Activated B cell treated with CpG ODN at 0.5 μM for 24 hours (primary cell): Measurements from ENCODE around the gene NFIC. TPM values are rescaled to one million over a fixed set of nuclear protein-coding genes. Genes with fewer than 3 reads are reported as not detected.

Experiments used
- ATAC-seq: fragments of 200-7000 bp; cut with Tn5 transposase; one replicate; pipeline ENCODE4 v1.10.0; 2021; ENCODE audit warnings: low read depth, mild to moderate bottlenecking, moderate library complexity
- CTCF ChIA-PET: fragments of 350-600 bp; sonication (Branson Sonifier 250); formaldehyde crosslinking; loops from one replicate; lab custom pipeline; 2021; ENCODE audit warnings: antibody characterized with exemption; lab: Charles Lee
- POLR2A ChIA-PET: fragments of 350-600 bp; sonication (Branson Sonifier 250); formaldehyde crosslinking; loops from one replicate; lab custom pipeline; 2021; ENCODE audit warnings: antibody characterized with exemption; lab: Charles Lee
- DNase-seq: peaks from one replicate; pipeline ENCODE4 v3.0.0; 2022
- H3K27ac Mint-ChIP-seq: one replicate; pipeline ENCODE4 v1.8.0; 2020; ENCODE audit warnings: mixed read lengths
- H3K27me3 Mint-ChIP-seq: one replicate; pipeline ENCODE4 v1.8.0; 2021; ENCODE audit warnings: mixed read lengths
- H3K36me3 Mint-ChIP-seq: one replicate; pipeline ENCODE4 v1.8.0; 2021; ENCODE audit warnings: low read depth, mixed read lengths
- H3K4me1 Mint-ChIP-seq: one replicate; pipeline ENCODE4 v1.8.0; 2021; ENCODE audit warnings: mixed read lengths
- H3K4me3 Mint-ChIP-seq: one replicate; pipeline ENCODE4 v1.8.0; 2020; ENCODE audit warnings: mild to moderate bottlenecking, mixed read lengths
- H3K9me3 Mint-ChIP-seq: one replicate; pipeline ENCODE4 v1.8.0; 2020; ENCODE audit warnings: mixed read lengths
- intact Hi-C: fragments of 100-400 bp; cut with micrococcal nuclease; formaldehyde crosslinking; loops from one replicate; pipeline ENCODE4 v1.15.1; 2024
- total RNA-seq: library from RNA; stranded (reverse); gene quantifications from 2 replicates; pipeline ENCODE4 v1.2.3, GENCODE V29; 2022
- TF ChIP-seq, protein P1 (sequence below): fragments of 200-600 bp; IDR thresholded peaks from one replicate; pipeline ENCODE4 v1.8.0; 2022; ENCODE audit warnings: antibody characterized with exemption, mild to moderate bottlenecking

The NFIC gene
- total RNA-seq, 1 donor from 2014 or later: 18.8 TPM

DNA sequence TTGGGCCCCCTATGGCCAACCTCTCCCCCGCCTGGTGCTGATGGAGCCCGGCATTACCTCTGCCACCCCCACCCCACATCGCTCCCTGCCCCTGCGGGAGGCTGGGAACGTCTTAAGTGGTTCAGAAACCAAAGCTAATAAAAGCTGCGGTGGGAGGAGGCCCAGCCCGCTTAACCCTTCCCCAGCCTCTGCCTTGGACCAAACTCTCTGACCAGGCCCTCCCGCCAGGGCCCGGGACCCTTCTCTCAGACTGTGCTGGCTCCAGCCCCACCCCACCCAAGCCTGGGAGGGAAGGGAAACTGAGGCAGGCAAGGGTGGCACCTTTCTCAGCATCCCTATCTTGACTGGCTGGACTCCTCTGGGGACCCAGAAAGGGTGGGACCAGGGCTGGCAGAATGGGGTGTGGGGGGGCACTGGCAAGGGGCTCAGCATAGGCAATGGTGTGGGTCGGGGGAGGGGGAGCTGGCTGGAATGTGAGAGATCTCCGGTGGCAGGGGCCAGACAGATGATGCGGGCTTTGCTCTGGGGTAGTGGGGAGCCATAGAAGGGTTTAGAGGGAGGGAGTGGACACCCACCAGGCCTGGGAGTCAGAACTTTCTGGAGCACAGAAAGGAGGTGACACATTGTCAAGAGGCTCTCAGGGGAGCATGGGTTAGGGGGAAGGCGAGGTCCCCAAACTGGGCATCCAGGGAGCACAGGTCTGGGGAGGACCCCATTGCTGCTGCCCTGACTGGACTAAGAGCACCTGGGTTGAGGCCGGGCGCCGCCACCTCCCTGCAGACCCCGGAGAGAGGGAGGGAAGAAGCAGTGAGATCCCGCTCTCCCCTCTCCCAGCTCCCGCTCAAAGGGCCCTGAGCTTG lies 92.1 kb downstream of the NFIC start:
- intact Hi-C loops: no loop called here
- Mint-ChIP-seq H3K9me3 (no peaks in the 10 kb centered on the region), H3K4me1 (peaks cover 4% of the 10 kb centered on the region), H3K27me3 (no peaks in the 10 kb centered on the region), H3K27ac (no peak overlapping the region), H3K36me3 (peaks cover 12% of the 10 kb centered on the region), H3K4me3 (no peak overlapping the region)
- CTCF ChIA-PET: no interaction called here
- TF ChIP-seq, protein P1, sequence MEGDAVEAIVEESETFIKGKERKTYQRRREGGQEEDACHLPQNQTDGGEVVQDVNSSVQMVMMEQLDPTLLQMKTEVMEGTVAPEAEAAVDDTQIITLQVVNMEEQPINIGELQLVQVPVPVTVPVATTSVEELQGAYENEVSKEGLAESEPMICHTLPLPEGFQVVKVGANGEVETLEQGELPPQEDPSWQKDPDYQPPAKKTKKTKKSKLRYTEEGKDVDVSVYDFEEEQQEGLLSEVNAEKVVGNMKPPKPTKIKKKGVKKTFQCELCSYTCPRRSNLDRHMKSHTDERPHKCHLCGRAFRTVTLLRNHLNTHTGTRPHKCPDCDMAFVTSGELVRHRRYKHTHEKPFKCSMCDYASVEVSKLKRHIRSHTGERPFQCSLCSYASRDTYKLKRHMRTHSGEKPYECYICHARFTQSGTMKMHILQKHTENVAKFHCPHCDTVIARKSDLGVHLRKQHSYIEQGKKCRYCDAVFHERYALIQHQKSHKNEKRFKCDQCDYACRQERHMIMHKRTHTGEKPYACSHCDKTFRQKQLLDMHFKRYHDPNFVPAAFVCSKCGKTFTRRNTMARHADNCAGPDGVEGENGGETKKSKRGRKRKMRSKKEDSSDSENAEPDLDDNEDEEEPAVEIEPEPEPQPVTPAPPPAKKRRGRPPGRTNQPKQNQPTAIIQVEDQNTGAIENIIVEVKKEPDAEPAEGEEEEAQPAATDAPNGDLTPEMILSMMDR: no peak
- POLR2A ChIA-PET: no interaction called here
- ATAC-seq (no peak), DNase-seq (no peak)

DNA sequence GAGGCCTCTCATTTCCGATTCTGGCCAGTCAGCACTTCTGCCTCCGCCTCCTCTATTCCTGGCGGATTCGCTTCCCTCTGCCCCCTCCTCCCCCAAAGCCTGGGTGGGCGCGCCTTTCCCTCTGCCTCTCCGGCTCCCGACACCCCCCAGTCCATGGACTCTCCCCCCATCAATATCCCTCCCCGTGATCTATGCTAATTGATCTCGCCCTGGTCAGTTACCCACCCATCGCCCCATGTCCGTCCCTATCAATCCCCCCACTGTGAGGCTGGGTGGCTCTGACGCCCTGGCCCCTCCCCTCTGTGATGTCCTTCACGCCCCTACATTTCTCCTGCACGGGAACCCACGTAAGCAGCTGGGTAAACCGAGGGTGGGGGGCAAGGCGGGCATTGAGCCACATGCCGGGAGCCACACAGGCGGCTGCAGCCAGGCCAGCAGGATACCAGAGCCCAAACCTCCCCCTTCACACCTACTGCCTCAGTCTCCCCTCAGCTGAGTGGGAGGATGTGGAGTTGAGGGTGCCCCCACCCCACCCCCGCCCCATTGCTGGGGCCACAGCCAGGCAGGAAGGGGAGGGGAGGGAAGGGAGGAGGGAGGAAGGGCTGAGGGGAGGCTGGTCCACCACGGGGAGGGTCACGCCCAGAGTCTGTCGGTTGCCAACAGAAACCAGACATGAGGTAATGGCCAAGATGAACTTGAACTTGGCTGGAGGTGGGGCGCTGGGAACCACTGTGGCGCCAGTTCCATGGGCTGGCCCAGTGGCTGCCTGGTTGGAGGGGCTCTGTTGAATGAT lies 92.9 kb downstream of the NFIC start:
- no peak overlapping the region for H3K4me3 Mint-ChIP-seq
- H3K4me1 Mint-ChIP-seq: peaks cover 4% of the 10 kb centered on the region
- H3K36me3 Mint-ChIP-seq: peaks cover 10% of the 10 kb centered on the region
- POLR2A ChIA-PET: no interaction called here
- H3K27ac Mint-ChIP-seq: no peak overlapping the region
- H3K27me3 Mint-ChIP-seq: no peaks in the 10 kb centered on the region
- TF ChIP-seq, protein P1: no peak
- ATAC-seq (no peak), DNase-seq (no peak)
- H3K9me3 Mint-ChIP-seq: no peaks in the 10 kb centered on the region
- CTCF ChIA-PET: no interaction called here
- intact Hi-C loops: no loop called here

DNA sequence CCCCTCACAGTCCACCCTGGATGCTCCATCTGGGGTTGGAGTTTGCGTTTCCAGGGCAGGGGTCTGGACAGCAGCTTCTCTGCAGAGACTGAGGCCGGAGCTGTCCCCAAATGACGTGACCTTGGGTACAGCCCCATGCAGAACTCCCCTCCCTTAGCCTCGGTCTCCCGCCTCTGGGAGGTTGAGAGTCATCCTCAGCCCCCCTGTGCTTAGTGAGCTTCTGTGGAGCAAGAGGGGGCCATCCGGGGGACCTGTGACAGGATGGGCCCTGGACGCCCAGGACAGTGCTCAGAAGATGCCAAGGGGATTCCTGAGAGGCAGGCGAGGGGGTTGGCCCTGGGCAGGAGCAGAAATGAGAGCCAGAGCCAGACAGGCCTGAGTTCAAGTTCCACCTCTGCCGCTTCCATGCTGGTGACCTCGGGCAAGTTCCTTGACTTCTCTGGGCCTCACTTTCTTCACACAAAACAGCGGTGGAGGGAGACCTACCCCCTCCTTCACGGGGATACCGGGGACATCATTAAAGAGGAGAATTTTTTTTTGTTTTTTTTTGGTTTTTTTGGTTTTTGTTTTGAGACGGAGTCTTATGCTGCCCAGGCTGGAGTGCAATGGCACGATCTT lies 93.7 kb downstream of the NFIC start:
- Mint-ChIP-seq H3K4me3 (no peak overlapping the region), H3K36me3 (peaks cover 8% of the 10 kb centered on the region), H3K4me1 (peaks cover 4% of the 10 kb centered on the region), H3K27me3 (no peaks in the 10 kb centered on the region), H3K27ac (no peak overlapping the region), H3K9me3 (no peaks in the 10 kb centered on the region)
- intact Hi-C loops: no loop called here
- CTCF ChIA-PET: no interaction called here
- TF ChIP-seq, protein P1: no peak
- ATAC-seq: no peak
- DNase-seq: no peak
- POLR2A ChIA-PET: no interaction called here

DNA sequence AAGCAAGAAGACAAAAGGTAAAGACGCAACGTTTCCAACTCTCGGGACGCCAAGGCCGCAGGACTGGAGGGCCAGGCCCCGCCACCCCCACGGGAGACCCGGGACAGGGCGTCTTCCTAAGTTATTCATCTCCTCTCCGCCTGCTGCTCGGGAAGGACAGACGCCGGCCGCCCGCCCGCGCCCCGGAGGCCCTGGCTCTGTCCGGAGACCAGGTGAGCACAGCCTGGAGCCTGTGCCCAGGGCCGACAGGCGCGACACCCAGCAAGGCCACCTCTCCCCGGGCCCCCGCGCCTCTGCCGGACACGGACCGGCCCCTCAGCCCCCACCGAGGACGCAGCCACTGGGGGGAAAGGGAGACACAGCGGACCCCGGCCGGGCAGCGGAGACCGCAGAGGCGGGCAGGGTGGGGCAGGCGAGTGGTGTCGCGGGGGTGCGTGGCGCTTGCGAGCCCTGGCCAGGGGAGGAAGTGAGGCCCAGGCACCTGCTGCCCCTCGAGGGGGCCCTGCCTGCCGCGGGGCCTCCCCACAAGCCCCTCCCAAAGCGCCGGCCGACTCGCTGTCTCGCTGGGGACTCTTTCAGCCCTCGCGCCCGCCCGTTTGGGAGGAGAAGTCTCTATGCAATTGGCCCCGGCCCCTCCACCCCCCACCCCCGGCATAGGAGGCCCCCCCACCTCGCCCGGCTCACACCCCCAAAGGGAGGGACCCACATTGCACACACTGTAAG lies 96.8 kb downstream of the NFIC start:
- no peaks in the 10 kb centered on the region for H3K4me1 Mint-ChIP-seq
- H3K27me3 Mint-ChIP-seq: no peaks in the 10 kb centered on the region
- TF ChIP-seq, protein P1: no peak
- no peak for ATAC-seq
- ChIA-PET CTCF (no interaction called here), POLR2A (no interaction called here)
- no peak overlapping the region for H3K4me3 Mint-ChIP-seq
- H3K9me3 Mint-ChIP-seq: peaks cover 2% of the 10 kb centered on the region
- intact Hi-C loops: no loop called here
- DNase-seq: no peak
- H3K36me3 Mint-ChIP-seq: peaks cover 6% of the 10 kb centered on the region
- no peak overlapping the region for H3K27ac Mint-ChIP-seq
